ENCODE results near the gene ARSK.

The ARSK gene

DNA sequence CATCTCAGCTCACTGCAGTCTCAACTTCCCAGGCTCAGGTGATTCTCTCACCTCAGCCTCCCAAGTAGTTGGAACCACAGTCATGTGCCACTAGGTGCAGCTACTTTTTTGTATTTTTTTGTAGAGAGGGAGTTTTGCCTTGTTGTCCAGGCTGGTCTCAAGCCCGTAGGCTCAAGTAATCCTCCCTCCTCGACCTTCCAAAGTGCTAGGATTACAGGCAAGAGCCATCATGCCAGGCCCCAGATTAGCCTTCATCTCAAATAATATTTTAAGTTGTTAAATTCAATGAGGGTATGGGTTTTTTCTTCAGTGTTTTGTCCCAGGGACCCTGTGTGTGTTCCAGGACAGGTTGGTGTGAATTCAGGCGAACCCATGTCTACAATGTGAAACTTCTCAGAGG is 79.2 kb downstream of the ARSK start:
- DNase-seq (ENCODE audit: extremely low spot score), result no peak
- ChIA-PET POLR2A (no interaction called here), CTCF (interaction anchor here (0.6 kb wide), 1 partner anchor 70 kb away, joined by 3 read pairs; no protein-coding TSS in a partner anchor)
- TF ChIP-seq, protein P1, sequence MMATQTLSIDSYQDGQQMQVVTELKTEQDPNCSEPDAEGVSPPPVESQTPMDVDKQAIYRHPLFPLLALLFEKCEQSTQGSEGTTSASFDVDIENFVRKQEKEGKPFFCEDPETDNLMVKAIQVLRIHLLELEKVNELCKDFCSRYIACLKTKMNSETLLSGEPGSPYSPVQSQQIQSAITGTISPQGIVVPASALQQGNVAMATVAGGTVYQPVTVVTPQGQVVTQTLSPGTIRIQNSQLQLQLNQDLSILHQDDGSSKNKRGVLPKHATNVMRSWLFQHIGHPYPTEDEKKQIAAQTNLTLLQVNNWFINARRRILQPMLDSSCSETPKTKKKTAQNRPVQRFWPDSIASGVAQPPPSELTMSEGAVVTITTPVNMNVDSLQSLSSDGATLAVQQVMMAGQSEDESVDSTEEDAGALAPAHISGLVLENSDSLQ (IDR thresholded peaks at IDR 0.05), result no peak
- no peak for TF ChIP-seq ARNT (IDR thresholded peaks at IDR 0.05)
- no peak for TF ChIP-seq FOXK2 (IDR thresholded peaks at IDR 0.05)
- TF ChIP-seq SUZ12 (IDR thresholded peaks at IDR 0.05), result no peak
- no peak for TF ChIP-seq NFRKB (IDR thresholded peaks at IDR 0.05)
- no peak for TF ChIP-seq CTBP1 (IDR thresholded peaks at IDR 0.05; ENCODE audit: borderline replicate concordance)
- no peak for TF ChIP-seq FOXM1 (IDR thresholded peaks at IDR 0.05; ENCODE audit: borderline replicate concordance)
- no peak for TF ChIP-seq FOXA1 (IDR thresholded peaks at IDR 0.05)
- no peak for TF ChIP-seq TARDBP (IDR thresholded peaks at IDR 0.05)
- no peak for TF ChIP-seq L3MBTL2 (conservative IDR thresholded peaks at IDR 0.05)
- TF ChIP-seq ELF4 (IDR thresholded peaks at IDR 0.05), result no peak
- no peak for TF ChIP-seq BHLHE40 (IDR thresholded peaks at IDR 0.05; ENCODE audit: borderline replicate concordance)
- TF ChIP-seq LEF1 (IDR thresholded peaks at IDR 0.05; ENCODE audit: borderline replicate concordance), result no peak
- TF ChIP-seq HDGF (IDR thresholded peaks at IDR 0.05; ENCODE audit: borderline replicate concordance), result no peak
- TF ChIP-seq ZNF384 (IDR thresholded peaks at IDR 0.05), result no peak
- TF ChIP-seq SP1 (IDR thresholded peaks at IDR 0.05), result no peak

GRCh38 chr5:95638632-95639031 is 83.7 kb downstream of the ARSK start:
- TF ChIP-seq SUZ12 (IDR thresholded peaks at IDR 0.05) (no peak), L3MBTL2 (conservative IDR thresholded peaks at IDR 0.05) (no peak), BHLHE40 (IDR thresholded peaks at IDR 0.05; ENCODE audit: borderline replicate concordance) (no peak), ZNF384 (IDR thresholded peaks at IDR 0.05) (no peak)
- POLR2A ChIA-PET, result no interaction called here
- no peak for DNase-seq (ENCODE audit: extremely low spot score)
- CTCF ChIA-PET, result no interaction called here

DNA sequence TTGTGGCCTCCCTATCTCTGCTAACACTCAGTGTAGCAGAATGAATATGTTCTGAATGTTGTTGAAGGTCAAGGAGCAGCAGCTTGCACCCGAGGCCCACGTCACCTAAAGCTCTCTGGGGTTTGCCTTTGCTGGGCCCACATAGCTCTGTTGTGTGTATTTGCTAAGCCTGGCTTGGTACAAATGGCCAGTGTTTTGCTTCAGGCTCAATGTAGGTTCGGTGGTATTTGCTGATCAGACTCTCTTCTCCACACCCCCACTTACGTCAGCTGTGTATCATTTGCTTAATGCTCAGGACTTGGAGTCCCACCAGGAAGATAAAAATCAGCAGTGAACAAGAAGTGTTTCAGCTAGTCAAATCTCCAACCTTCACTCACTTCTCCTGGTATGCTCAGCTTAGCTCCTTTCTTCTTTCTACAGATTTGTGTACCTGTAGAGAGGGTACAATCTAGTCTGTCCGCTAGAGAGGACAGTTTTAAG is 86.9 kb downstream of the ARSK start:
- POLR2A ChIA-PET, result interaction anchor here (1.0 kb wide), 1 partner anchor 194 kb away, joined by 4 read pairs; no protein-coding TSS in a partner anchor
- no peak for DNase-seq (ENCODE audit: extremely low spot score)
- CTCF ChIA-PET, result interaction anchor here (0.5 to 2.9 kb wide), 5 partner anchors 10 to 205 kb away, joined by 3 to 14 read pairs (median 6); no protein-coding TSS in a partner anchor
- TF ChIP-seq SUZ12 (IDR thresholded peaks at IDR 0.05), result no peak
- no peak for TF ChIP-seq NFRKB (IDR thresholded peaks at IDR 0.05)
- no peak for TF ChIP-seq L3MBTL2 (conservative IDR thresholded peaks at IDR 0.05)
- TF ChIP-seq CTBP1 (IDR thresholded peaks at IDR 0.05; ENCODE audit: borderline replicate concordance), result no peak
- no peak for TF ChIP-seq FOXM1 (IDR thresholded peaks at IDR 0.05; ENCODE audit: borderline replicate concordance)
- TF ChIP-seq TARDBP (IDR thresholded peaks at IDR 0.05), result no peak
- TF ChIP-seq LEF1 (IDR thresholded peaks at IDR 0.05; ENCODE audit: borderline replicate concordance), result no peak
- no peak for TF ChIP-seq ZNF384 (IDR thresholded peaks at IDR 0.05)
- no peak for TF ChIP-seq FOXK2 (IDR thresholded peaks at IDR 0.05)
- TF ChIP-seq BHLHE40 (IDR thresholded peaks at IDR 0.05; ENCODE audit: borderline replicate concordance), result no peak
- no peak for TF ChIP-seq FOXA1 (IDR thresholded peaks at IDR 0.05)
- TF ChIP-seq ARNT (IDR thresholded peaks at IDR 0.05), result no peak
- TF ChIP-seq, protein P1 (IDR thresholded peaks at IDR 0.05), result no peak
- TF ChIP-seq SP1 (IDR thresholded peaks at IDR 0.05), result no peak

GRCh38 chr5:95643152-95643551 is 88.3 kb downstream of the ARSK start:
- TF ChIP-seq BHLHE40 (IDR thresholded peaks at IDR 0.05; ENCODE audit: borderline replicate concordance), result no peak
- TF ChIP-seq CTBP1 (IDR thresholded peaks at IDR 0.05; ENCODE audit: borderline replicate concordance), result no peak
- no peak for TF ChIP-seq SUZ12 (IDR thresholded peaks at IDR 0.05)
- no peak for TF ChIP-seq ELF4 (IDR thresholded peaks at IDR 0.05)
- TF ChIP-seq TARDBP (IDR thresholded peaks at IDR 0.05), result no peak
- TF ChIP-seq L3MBTL2 (conservative IDR thresholded peaks at IDR 0.05), result no peak
- TF ChIP-seq ZNF384 (IDR thresholded peaks at IDR 0.05), result no peak
- no peak for TF ChIP-seq FOXA1 (IDR thresholded peaks at IDR 0.05)
- TF ChIP-seq, protein P1 (IDR thresholded peaks at IDR 0.05), result no peak
- no peak for TF ChIP-seq SP1 (IDR thresholded peaks at IDR 0.05)
- TF ChIP-seq FOXM1 (IDR thresholded peaks at IDR 0.05; ENCODE audit: borderline replicate concordance), result no peak

GRCh38 chr5:95644351-95645042 is 89.6 kb downstream of the ARSK start:
- POLR2A ChIA-PET, result interaction anchor here (0.7 kb wide), 1 partner anchor 86 kb away, joined by 3 read pairs; the partner anchor contains the start of gene RHOBTB3
- DNase-seq (ENCODE audit: extremely low spot score), result peak; percentile 53
- TF ChIP-seq ZNF384 (IDR thresholded peaks at IDR 0.05) (no peak), LEF1 (IDR thresholded peaks at IDR 0.05; ENCODE audit: borderline replicate concordance) (no peak), ELF4 (IDR thresholded peaks at IDR 0.05) (no peak), BHLHE40 (IDR thresholded peaks at IDR 0.05; ENCODE audit: borderline replicate concordance) (no peak), TARDBP (IDR thresholded peaks at IDR 0.05) (no peak), CTBP1 (IDR thresholded peaks at IDR 0.05; ENCODE audit: borderline replicate concordance) (no peak), FOXK2 (IDR thresholded peaks at IDR 0.05) (no peak), FOXM1 (IDR thresholded peaks at IDR 0.05; ENCODE audit: borderline replicate concordance) (no peak), ARNT (IDR thresholded peaks at IDR 0.05) (no peak), SUZ12 (IDR thresholded peaks at IDR 0.05) (no peak), NFRKB (IDR thresholded peaks at IDR 0.05) (no peak), FOXA1 (IDR thresholded peaks at IDR 0.05) (no peak)
- TF ChIP-seq, protein P1 (IDR thresholded peaks at IDR 0.05), result no peak
- CTCF ChIA-PET, result interaction anchor here (0.5 to 1.2 kb wide), 12 partner anchors 9 to 203 kb away, joined by 3 to 7 read pairs (median 3); no protein-coding TSS in a partner anchor

More at GRCh38 chr5:95643152-95643551, 88.3 kb downstream of the ARSK start:
- ChIA-PET POLR2A (no interaction called here), CTCF (interaction anchor here (0.6 to 2.9 kb wide), 5 partner anchors 136 to 692 kb away, joined by 3 to 14 read pairs (median 3); no protein-coding TSS in a partner anchor)
- no peak for DNase-seq (ENCODE audit: extremely low spot score)

Data from HEK293T (cell line).